GM10266 (cell line): ENCODE results near the gene TALDO1.
A peak's percentile ranks its signal among the peaks of the same experiment; 100 is the strongest.

Experiments
- DNase-seq: peaks from one replicate; pipeline ENCODE4 v3.0.0; 2012; ENCODE audit errors: extremely low spot score
- CTCF ChIP-seq: IDR thresholded peaks from 2 replicates; pipeline ENCODE4 v1.5.1; 2012; ENCODE audit warnings: mild to moderate bottlenecking, low read depth; ENCODE audit not compliant: control insufficient read depth, insufficient read depth; ENCODE audit errors: missing control alignments

Gene TALDO1

GRCh38 chr11:773425-773824, 26.2 kb downstream of the TALDO1 start:
- DNase-seq, result no peak
- no peak for TF ChIP-seq CTCF

- no peak for DNase-seq
- TF ChIP-seq CTCF, result no peak
These were observed 26.6 kb downstream of the TALDO1 start for GRCh38 chr11:773830-774229.

- no peak for TF ChIP-seq CTCF
- DNase-seq, result no peak
These were observed 27.8 kb downstream of the TALDO1 start for GRCh38 chr11:774873-775592.

- DNase-seq, result no peak
These were observed 28.9 kb downstream of the TALDO1 start for GRCh38 chr11:776263-776560.

GRCh38 chr11:776561-777287, 29.5 kb downstream of the TALDO1 start:
- DNase-seq, result peak; percentile 87
- peak; percentile 24 for TF ChIP-seq CTCF

More at GRCh38 chr11:776263-776560, 28.9 kb downstream of the TALDO1 start:
- no peak for TF ChIP-seq CTCF

GRCh38 chr11:777288-778255, 30.3 kb downstream of the TALDO1 start, which contains the start of gene GATD1:
TSS of gene GATD1 (minus strand) at chr11:777487. CDS start at chr11:777462, 25 bp downstream.
- TF ChIP-seq CTCF, result no peak
- DNase-seq, result peak; percentile 100
